Measurements from ENCODE around the gene BLZF1.

The BLZF1 gene

GRCh38 chr1:169367686-169368405, at the start of gene BLZF1, which contains the start of gene NME7:
BLZF1 (plus strand) TSS chr1:169368195; CDS start chr1:169369523, 1,328 bp downstream.
NME7 (minus strand) TSS chr1:169367797; CDS start chr1:169367710, 87 bp downstream.
- Histone ChIP-seq H3K79me2 (ENCODE audit: insufficient read depth, low read length) (0 out of 2 replicates have a peak, but pooled peaks cover 11% of the 10 kb centered on the region), H3K9me3 (ENCODE audit: insufficient read depth, low read length) (no peaks in the 10 kb centered on the region), H2AFZ (ENCODE audit: low read depth, low read length, severe bottlenecking) (peak within 1 kb of the TSS; percentile 98), H3F3A (ENCODE audit: insufficient read depth) (no peaks in the 10 kb centered on the region), H3K9ac (ENCODE audit: low read length) (peak within 1 kb of the TSS; percentile 70), H3K36me3 (ENCODE audit: low read length) (no peaks in the 10 kb centered on the region), H3K27ac (ENCODE audit: low read depth, low read length) (peak within 1 kb of the TSS; percentile 82), H3K4me3 (ENCODE audit: insufficient read depth, low read length, poor library complexity, severe bottlenecking) (peak within 1 kb of the TSS; percentile 82), H3K4me2 (ENCODE audit: low read depth, low read length, poor library complexity, severe bottlenecking) (peak within 1 kb of the TSS; percentile 77), H4K20me1 (ENCODE audit: low read depth, low read length) (no peaks in the 10 kb centered on the region), H3K9me2 (replicated peaks; ENCODE audit: insufficient read depth, low read length) (no peaks in the 10 kb centered on the region), H3K27me3 (ENCODE audit: low read length) (no peaks in the 10 kb centered on the region)
- TF ChIP-seq CTCF (IDR thresholded peaks at IDR 0.05; ENCODE audit: insufficient read depth, low read length, poor library complexity, severe bottlenecking), result no peak
- TF ChIP-seq EZH2phosphoT487 (conservative IDR thresholded peaks at IDR 0.05; ENCODE audit: low read length), result no peak

GRCh38 chr1:169318536-169319244, 49.3 kb upstream of the BLZF1 start:
- no peaks in the 10 kb centered on the region for H3K9me2 ChIP-seq (replicated peaks; ENCODE audit: insufficient read depth, low read length)
- no peak overlapping the region for H3K4me2 ChIP-seq (ENCODE audit: low read depth, low read length, poor library complexity, severe bottlenecking)
- H3K9me3 ChIP-seq (ENCODE audit: insufficient read depth, low read length), result no peaks in the 10 kb centered on the region
- H4K20me1 ChIP-seq (ENCODE audit: low read depth, low read length), result no peaks in the 10 kb centered on the region
- no peak for TF ChIP-seq CTCF (IDR thresholded peaks at IDR 0.05; ENCODE audit: insufficient read depth, low read length, poor library complexity, severe bottlenecking)
- TF ChIP-seq EZH2phosphoT487 (conservative IDR thresholded peaks at IDR 0.05; ENCODE audit: low read length), result no peak
- H3K27me3 ChIP-seq (ENCODE audit: low read length), result no peaks in the 10 kb centered on the region
- H3F3A ChIP-seq (ENCODE audit: insufficient read depth), result no peaks in the 10 kb centered on the region
- no peaks in the 10 kb centered on the region for H3K79me2 ChIP-seq (ENCODE audit: insufficient read depth, low read length)
- no peak overlapping the region for H2AFZ ChIP-seq (ENCODE audit: low read depth, low read length, severe bottlenecking)
- no peak overlapping the region for H3K9ac ChIP-seq (ENCODE audit: low read length)
- H3K4me3 ChIP-seq (ENCODE audit: insufficient read depth, low read length, poor library complexity, severe bottlenecking), result no peak overlapping the region
- H3K36me3 ChIP-seq (ENCODE audit: low read length), result no peaks in the 10 kb centered on the region
- no peak overlapping the region for H3K27ac ChIP-seq (ENCODE audit: low read depth, low read length)

- no peak overlapping the region for H3K27ac ChIP-seq (ENCODE audit: low read depth, low read length)
- TF ChIP-seq CTCF (IDR thresholded peaks at IDR 0.05; ENCODE audit: insufficient read depth, low read length, poor library complexity, severe bottlenecking) (no peak), EZH2phosphoT487 (conservative IDR thresholded peaks at IDR 0.05; ENCODE audit: low read length) (no peak)
- H3K27me3 ChIP-seq (ENCODE audit: low read length), result no peaks in the 10 kb centered on the region
- H3K9me3 ChIP-seq (ENCODE audit: insufficient read depth, low read length), result no peaks in the 10 kb centered on the region
- no peaks in the 10 kb centered on the region for H3K36me3 ChIP-seq (ENCODE audit: low read length)
- no peaks in the 10 kb centered on the region for H3F3A ChIP-seq (ENCODE audit: insufficient read depth)
- no peak overlapping the region for H3K4me3 ChIP-seq (ENCODE audit: insufficient read depth, low read length, poor library complexity, severe bottlenecking)
- H3K79me2 ChIP-seq (ENCODE audit: insufficient read depth, low read length), result no peaks in the 10 kb centered on the region
- no peaks in the 10 kb centered on the region for H3K9me2 ChIP-seq (replicated peaks; ENCODE audit: insufficient read depth, low read length)
- H3K9ac ChIP-seq (ENCODE audit: low read length), result no peak overlapping the region
- no peak overlapping the region for H2AFZ ChIP-seq (ENCODE audit: low read depth, low read length, severe bottlenecking)
- H3K4me2 ChIP-seq (ENCODE audit: low read depth, low read length, poor library complexity, severe bottlenecking), result no peak overlapping the region
- H4K20me1 ChIP-seq (ENCODE audit: low read depth, low read length), result no peaks in the 10 kb centered on the region; the same call in 1 of the 2 replicates
These were observed 46.5 kb upstream of the BLZF1 start for GRCh38 chr1:169321539-169321938.
